Activated CD4-positive, alpha-beta T cell treated with anti-CD3 and anti-CD28 coated beads, Interleukin-2, Interleukin-4, amounts not matched to agents 100 ng/mL and 50 ng/mL, durations not matched to agents 16 hours and 8 hours (primary cell): ENCODE results near the gene SLCO2B1.
A peak's percentile ranks its signal among the peaks of the same experiment; 100 is the strongest.

Source experiments
- DNase-seq: peaks from one replicate; pipeline ENCODE4 v3.0.0-alpha.2; 2020; ENCODE audit warnings: low spot score

SLCO2B1 gene

GRCh38 chr11:75145196-75145971, 5.5 kb upstream of the SLCO2B1 start:
- DNase-seq: no peak

GRCh38 chr11:75145972-75146519, 4.9 kb upstream of the SLCO2B1 start:
- DNase-seq: no peak

GRCh38 chr11:75146711-75147110, 4.2 kb upstream of the SLCO2B1 start:
- DNase-seq: no peak

- DNase-seq: no peak
Measured at GRCh38 chr11:75147191-75147874, 3.6 kb upstream of the SLCO2B1 start.

GRCh38 chr11:75147875-75148263, 3.0 kb upstream of the SLCO2B1 start:
- no peak for DNase-seq

- DNase-seq: peak; percentile 28
Measured at GRCh38 chr11:75148436-75148983, 2.4 kb upstream of the SLCO2B1 start.

- no peak for DNase-seq
Measured at GRCh38 chr11:75149766-75150465, 991 bp upstream of the SLCO2B1 start.

- DNase-seq: no peak
Measured at GRCh38 chr11:75151346-75152047, 590 bp downstream of the SLCO2B1 start.

GRCh38 chr11:75152090-75152489, 1.2 kb downstream of the SLCO2B1 start:
- no peak for DNase-seq

GRCh38 chr11:75152651-75153427, 1.9 kb downstream of the SLCO2B1 start:
- DNase-seq: no peak

DNA sequence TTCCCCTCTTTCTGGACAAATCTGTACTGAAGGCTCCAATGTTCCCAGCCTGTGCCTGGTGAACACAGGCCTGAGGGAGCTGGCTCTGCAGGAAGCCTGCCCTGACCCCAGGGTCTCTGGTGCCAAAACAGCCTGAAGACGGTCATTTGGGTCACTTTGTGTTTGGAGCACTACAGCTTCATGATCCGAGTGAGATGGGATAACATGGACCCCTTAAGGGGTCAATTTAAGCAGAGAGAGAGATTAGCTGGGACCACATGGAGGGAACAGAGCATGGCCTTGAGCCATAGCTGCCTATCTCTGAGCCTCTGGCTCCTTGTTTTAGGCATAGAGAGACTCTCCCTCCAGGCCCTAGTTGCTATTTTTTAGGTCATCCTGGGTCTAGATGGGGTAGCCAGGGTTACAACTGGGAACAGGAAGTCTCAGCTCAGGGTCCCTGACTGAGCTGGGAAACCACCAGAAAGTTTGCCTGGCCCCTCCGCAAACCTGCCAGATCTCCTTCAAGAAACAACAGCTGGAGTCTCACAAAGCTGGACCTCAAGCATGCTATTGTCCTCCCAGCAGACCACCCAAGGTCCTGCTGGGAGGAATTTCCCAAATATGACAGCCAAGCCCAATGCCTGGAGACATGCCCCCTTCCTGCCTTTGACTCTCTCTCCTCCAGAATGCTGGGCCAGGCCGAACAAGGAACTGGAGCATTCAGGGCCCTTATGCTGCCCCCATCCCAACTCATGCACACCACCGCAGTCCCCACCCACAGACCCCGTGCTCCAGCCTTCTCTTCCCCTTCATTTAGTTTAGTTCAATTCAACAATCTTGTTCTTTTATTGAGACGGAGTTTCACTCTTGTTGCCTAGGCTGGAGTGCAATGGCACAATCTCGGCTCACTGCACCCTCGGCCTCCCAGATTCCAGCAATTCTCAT, 4.0 kb downstream of the SLCO2B1 start:
- DNase-seq: no peak

GRCh38 chr11:75155570-75156422, 4.9 kb downstream of the SLCO2B1 start:
- no peak for DNase-seq

GRCh38 chr11:75158241-75158640, 7.3 kb downstream of the SLCO2B1 start:
- DNase-seq: no peak

DNA sequence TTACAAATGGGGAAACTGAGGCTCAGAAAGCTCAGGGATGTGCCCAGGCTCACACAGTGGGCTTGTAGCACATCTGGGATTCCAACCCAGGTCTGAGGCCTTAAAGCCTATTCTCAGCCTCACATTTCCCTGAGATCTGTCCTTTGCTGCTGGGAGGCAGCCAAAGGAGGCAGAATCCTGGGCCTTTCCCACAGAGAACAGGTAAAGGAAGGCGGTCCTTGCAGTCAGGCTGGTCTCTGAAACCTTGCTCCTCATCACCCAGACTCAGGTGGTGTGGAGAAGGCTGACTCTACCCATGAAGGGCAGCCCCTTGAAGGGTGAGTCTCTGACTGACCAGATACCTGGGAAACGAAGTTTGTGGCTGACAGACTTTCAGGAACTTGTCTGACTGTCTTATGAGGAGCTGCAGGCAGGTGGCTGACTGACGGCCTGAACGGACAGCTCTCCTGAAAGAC, 7.8 kb downstream of the SLCO2B1 start:
- no peak for DNase-seq

DNA sequence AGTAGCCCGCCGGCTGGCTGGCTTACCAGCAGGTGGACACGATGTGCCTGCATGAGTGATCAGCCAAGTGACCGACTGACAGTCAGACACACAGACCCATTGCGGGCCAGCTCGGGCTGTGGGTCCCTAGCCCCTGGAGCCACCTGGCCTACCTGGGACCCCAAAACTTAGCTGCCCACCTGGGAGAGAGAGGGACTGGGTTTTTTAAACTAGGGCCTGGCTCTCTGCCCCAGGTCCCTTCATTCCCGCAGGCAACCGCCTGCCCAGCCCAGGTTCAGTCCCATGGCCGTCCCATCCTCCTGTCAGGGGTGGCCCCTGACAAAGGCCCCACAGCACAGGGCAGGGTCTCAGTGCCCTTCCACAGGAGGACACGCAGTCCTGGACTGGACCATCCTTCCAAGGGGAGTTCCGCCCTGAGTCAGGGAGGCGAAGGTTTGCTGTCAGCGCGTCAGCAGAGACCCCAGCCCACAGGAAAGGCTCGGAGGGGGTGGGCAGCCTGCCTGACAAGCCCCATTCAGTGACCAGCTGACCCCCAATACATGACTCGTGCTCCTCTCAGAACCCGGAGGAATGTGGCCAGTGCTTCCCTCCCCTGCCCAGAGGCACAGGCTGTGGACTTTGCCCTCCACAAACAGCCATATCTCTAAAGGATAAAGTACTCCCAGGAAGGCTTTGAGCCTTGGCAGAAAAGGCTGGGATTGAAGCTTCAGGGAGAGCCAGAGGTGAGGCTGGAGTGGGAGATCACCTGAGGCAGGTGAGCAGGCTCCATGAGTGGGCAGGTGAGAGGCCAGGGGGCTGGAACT, 8.4 kb downstream of the SLCO2B1 start:
- no peak for DNase-seq

- no peak for DNase-seq
Measured at GRCh38 chr11:75160220-75160757, 9.4 kb downstream of the SLCO2B1 start.

- no peak for DNase-seq
Measured at GRCh38 chr11:75160880-75161279, 10.0 kb downstream of the SLCO2B1 start.
